Tibial nerve (tissue), 4 donors: ENCODE data around the gene ATP8B1. TPM values are rescaled to one million over a fixed set of nuclear protein-coding genes. Genes with fewer than 3 reads are reported as not detected.

Experiments
- DNase-seq, 2 donors: peaks; one replicate each; pipeline ENCODE4 v3.0.0-alpha.2; 2019; ENCODE audit warnings: low spot score in 2 of 2
- H3K27ac ChIP-seq, 4 donors: fragments of 200-600 bp; sonication (generic) in 3 of 4; one replicate each; pipeline ENCODE4 v1.5.1; 2017 to 2019; ENCODE audit warnings: mild to moderate bottlenecking in 1 of 4
- H3K27me3 ChIP-seq, 2 donors: fragments of 200-600 bp; sonication (generic) in 1 of 2; one replicate each; pipeline versions ENCODE4 v1.5.1 to v1.6.0; 2017 to 2019
- H3K36me3 ChIP-seq, 3 donors: fragments of 200-600 bp; sonication (generic); one replicate each; pipeline ENCODE4 v1.5.1; 2018 to 2019
- H3K4me1 ChIP-seq, 4 donors: fragments of 200-600 bp; sonication (generic) in 3 of 4; one replicate each; pipeline ENCODE4 v1.5.1; 2017 to 2019
- H3K4me3 ChIP-seq, 4 donors: fragments of 200-600 bp; sonication (generic) in 3 of 4; one replicate each; pipeline ENCODE4 v1.5.1; 2017 to 2019; ENCODE audit warnings: mild to moderate bottlenecking in 1 of 4, moderate library complexity in 1 of 4
- H3K9me3 ChIP-seq, 4 donors: fragments of 200-600 bp; sonication (generic) in 3 of 4; one replicate each; pipeline ENCODE4 v1.5.1; 2017 to 2019
- CTCF ChIP-seq, 5 experiments: fragments of 200-600 bp in 3 of 5; fragments of 450-650 bp in 2 of 5; sonication (generic) in 3 of 5; IDR thresholded peaks; one replicate each; pipeline ENCODE4 v1.5.1; 2016 to 2019; ENCODE audit warnings: antibody characterized with exemption in 5 of 5, mild to moderate bottlenecking in 3 of 5, moderate library complexity in 2 of 5
- EP300 ChIP-seq, 2 donors: sonication (generic); formaldehyde crosslinking; IDR thresholded peaks; one replicate each; pipeline ENCODE4 v1.6.1; 2017; ENCODE audit warnings: antibody characterized with exemption in 2 of 2, mild to moderate bottlenecking in 1 of 2
- POLR2A ChIP-seq, 2 donors: fragments of 450-650 bp; IDR thresholded peaks; one replicate each; pipeline ENCODE4 v1.6.1; 2017; ENCODE audit warnings: antibody characterized with exemption in 2 of 2, mild to moderate bottlenecking in 2 of 2, moderate library complexity in 2 of 2
- WGBS, 2 donors: methylation state at CpG; one replicate each; pipeline ENCODE4 v1.1.5; 2018; 5-methylcytosine and 5-hydroxymethylcytosine counted together
- total RNA-seq, 4 donors: library from RNA; depleted of rRNA; stranded (reverse); fragments of >200 nt; gene quantifications; one replicate each; pipeline ENCODE4 v1.1.0, GENCODE V29; 2016

Gene ATP8B1
- total RNA-seq, 4 donors from 2014 or later: 8.0 to 25.8 (median 12.4) TPM

DNA sequence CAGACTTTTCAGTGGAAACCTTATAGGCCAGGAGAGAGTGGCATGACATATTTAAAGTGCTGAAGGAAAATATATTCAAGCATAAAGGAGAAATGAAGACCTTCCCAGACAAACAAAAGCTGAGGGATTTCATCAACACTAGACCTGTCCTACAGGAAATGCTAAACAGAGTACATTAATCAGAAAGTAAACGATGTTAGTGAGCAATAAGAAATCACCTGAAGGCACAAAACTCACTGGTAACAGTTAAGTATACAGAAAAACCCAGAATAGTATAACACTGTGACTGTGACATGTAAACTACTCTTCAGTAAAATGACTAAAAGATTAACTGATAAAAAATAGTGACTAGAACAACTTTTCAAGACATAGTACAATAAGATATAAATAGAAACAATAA, 87.4 kb downstream of the ATP8B1 start:
- TF ChIP-seq POLR2A (IDR thresholded peaks at IDR 0.05) (no peak), EP300 (IDR thresholded peaks at IDR 0.05) (no peak), CTCF (IDR thresholded peaks at IDR 0.05) (no peak)
- WGBS, 2 donors: 84 to 86% methylated on average over 1 of the region's 1 CpG
- no peaks in the 10 kb centered on the region for H3K27me3 ChIP-seq

DNA sequence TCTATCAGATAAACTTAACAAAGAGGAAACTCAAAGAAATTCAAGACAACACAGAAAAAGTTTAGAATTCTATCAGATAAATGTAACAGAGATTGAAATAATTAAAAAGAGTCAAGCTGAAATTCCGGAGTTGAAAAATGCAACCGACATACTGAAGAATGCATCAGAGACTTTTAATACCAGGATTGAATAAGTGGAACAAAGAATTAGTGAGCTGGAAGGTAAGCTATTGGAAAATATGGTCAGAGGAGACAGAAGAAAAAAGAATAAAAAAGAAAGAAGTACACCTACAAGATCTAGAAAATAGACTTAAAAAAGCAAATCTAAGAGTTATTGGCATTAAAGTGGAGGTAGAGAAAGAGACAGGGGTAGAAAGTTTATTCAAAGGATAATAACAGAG, 88.0 kb downstream of the ATP8B1 start:
- TF ChIP-seq CTCF (IDR thresholded peaks at IDR 0.05) (no peak), POLR2A (IDR thresholded peaks at IDR 0.05) (no peak), EP300 (IDR thresholded peaks at IDR 0.05) (no peak)
- Histone ChIP-seq H3K4me3 (no peak overlapping the region), H3K27ac (no peak overlapping the region), H3K9me3 (peaks cover 0 to 42% (median 0%) of the 10 kb centered on the region in 4 donors), H3K36me3 (no peaks in the 10 kb centered on the region), H3K4me1 (peaks cover 0 to 11% (median 0%) of the 10 kb centered on the region in 4 donors), H3K27me3 (no peaks in the 10 kb centered on the region)
- 93 to 98% methylated on average over 2 of the region's 2 CpGs for whole genome bisulfite sequencing, 2 donors
- no peak for DNase-seq

More for the DNA sequence above, 87.4 kb downstream of the ATP8B1 start:
- no peaks in the 10 kb centered on the region for H3K36me3 ChIP-seq
- H3K27ac ChIP-seq: no peak overlapping the region
- peaks cover 0 to 11% (median 0%) of the 10 kb centered on the region in 4 donors for H3K4me1 ChIP-seq
- H3K9me3 ChIP-seq: peaks cover 0 to 42% (median 0%) of the 10 kb centered on the region in 4 donors
- H3K4me3 ChIP-seq: no peak overlapping the region
- DNase-seq: no peak

DNA sequence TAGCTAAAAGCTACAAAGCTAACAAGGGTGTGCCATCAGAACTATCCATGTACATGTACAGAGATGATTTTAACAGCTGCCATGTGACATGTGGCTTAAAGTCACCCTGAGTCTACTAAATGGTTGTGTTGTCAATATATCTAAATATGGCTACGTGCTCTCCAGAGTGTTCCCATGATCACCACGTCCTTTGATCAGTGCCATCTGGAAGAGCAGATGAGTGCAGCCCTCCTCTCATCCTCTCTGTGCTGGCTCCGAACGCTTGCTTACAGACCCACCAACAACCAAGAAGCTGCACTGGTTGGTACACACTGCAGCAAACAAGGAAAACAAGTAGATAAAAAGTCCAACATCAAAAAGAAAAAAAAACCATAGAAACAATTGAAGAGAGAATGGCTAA, 92.9 kb downstream of the ATP8B1 start:
- WGBS, 2 donors: 89 to 92% methylated on average over 4 of the region's 4 CpGs

DNA sequence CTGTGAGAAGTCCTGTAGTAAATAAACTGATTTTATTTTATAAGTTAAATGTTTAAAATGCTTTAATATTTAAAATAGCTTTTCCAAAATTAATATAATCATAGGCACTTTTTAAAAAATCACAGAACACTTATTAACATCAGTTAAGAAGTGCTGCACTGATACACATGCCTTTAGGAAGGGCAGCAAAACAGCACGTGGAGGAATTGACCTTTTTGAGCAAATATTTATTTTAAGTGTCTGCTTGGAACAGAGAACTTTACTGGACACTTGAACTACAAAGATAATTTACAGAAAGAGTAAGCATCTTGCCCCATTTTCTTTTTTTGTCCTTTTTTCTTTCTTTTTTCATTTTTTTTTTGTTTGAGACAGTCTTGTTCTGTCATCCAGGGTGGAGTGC, 93.8 kb downstream of the ATP8B1 start:
- WGBS, 2 donors: 54 to 62% methylated on average over 1 of the region's 1 CpG
- DNase-seq: no peak
- peaks cover 0 to 28% (median 0%) of the 10 kb centered on the region in 4 donors for H3K9me3 ChIP-seq
- H3K4me1 ChIP-seq: peaks cover 0 to 11% (median 0%) of the 10 kb centered on the region in 4 donors
- TF ChIP-seq EP300 (IDR thresholded peaks at IDR 0.05): no peak
- no peak overlapping the region for H3K4me3 ChIP-seq
- H3K36me3 ChIP-seq: no peaks in the 10 kb centered on the region
- H3K27me3 ChIP-seq: no peaks in the 10 kb centered on the region
- H3K27ac ChIP-seq: no peak overlapping the region

More for the DNA sequence above, 92.9 kb downstream of the ATP8B1 start:
- H3K27ac ChIP-seq: no peak overlapping the region
- H3K9me3 ChIP-seq: peaks cover 0 to 36% (median 0%) of the 10 kb centered on the region in 4 donors
- no peak for TF ChIP-seq POLR2A (IDR thresholded peaks at IDR 0.05)
- TF ChIP-seq CTCF (IDR thresholded peaks at IDR 0.05): no peak
- TF ChIP-seq EP300 (IDR thresholded peaks at IDR 0.05): no peak
- H3K4me1 ChIP-seq: peaks cover 0 to 11% (median 0%) of the 10 kb centered on the region in 4 donors
- no peak overlapping the region for H3K4me3 ChIP-seq
- no peak for DNase-seq
- H3K27me3 ChIP-seq: no peaks in the 10 kb centered on the region
- no peaks in the 10 kb centered on the region for H3K36me3 ChIP-seq

DNA sequence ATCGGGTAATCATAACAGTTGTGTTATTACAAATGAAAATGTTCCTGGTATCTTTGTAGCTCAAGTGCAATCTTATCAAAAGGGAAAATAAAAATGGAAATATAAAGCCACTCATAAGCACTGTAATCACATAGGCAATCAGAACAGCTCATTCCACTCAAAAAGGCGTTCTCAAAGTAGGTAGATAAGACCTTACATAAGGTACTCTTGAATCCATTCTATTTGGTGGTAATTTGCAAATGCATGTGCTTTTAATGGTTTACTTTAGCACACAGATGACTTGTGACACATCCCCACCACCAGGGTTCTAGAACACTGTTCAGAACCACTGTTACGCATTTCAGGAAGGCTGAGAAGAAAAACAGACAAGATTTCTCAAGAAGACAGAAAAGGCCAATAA, 94.8 kb downstream of the ATP8B1 start:
- TF ChIP-seq CTCF (IDR thresholded peaks at IDR 0.05): no peak
- no peak for TF ChIP-seq POLR2A (IDR thresholded peaks at IDR 0.05)
- no peak for TF ChIP-seq EP300 (IDR thresholded peaks at IDR 0.05)
- H3K36me3 ChIP-seq: no peaks in the 10 kb centered on the region
- DNase-seq: no peak
- peaks cover 0 to 22% (median 0%) of the 10 kb centered on the region in 4 donors for H3K9me3 ChIP-seq
- H3K4me3 ChIP-seq: no peak overlapping the region
- WGBS, 2 donors: 87 to 89% methylated on average over 3 of the region's 3 CpGs
- no peak overlapping the region for H3K27ac ChIP-seq
- H3K27me3 ChIP-seq: no peaks in the 10 kb centered on the region
- H3K4me1 ChIP-seq: peaks cover 0 to 11% (median 0%) of the 10 kb centered on the region in 4 donors
